DND-41 (cell line): ENCODE data around the gene ADCY4.

ENCODE experiments used
- ATAC-seq: fragments of 200-7000 bp; cut with Tn5 transposase; 3 replicates; pipeline ENCODE4 v1.9.1; 2021; ENCODE audit warnings: low read depth; ENCODE audit not compliant: insufficient read depth
- DNase-seq: peaks from one replicate; pipeline ENCODE4 v3.0.0-alpha.2; 2020
- H2AFZ ChIP-seq: 2 replicates; pipeline ENCODE4 v1.6.0; 2012; ENCODE audit warnings: low read depth, low read length
- H3K27ac ChIP-seq: 2 replicates; pipeline ENCODE4 v1.5.1; 2012; ENCODE audit warnings: low read length, inconsistent platforms
- H3K27me3 ChIP-seq: fragments of 200-600 bp; sonication (generic); 2 replicates; pipeline ENCODE4 v1.6.0; 2012; ENCODE audit warnings: low read length, mild to moderate bottlenecking, inconsistent platforms; ENCODE audit not compliant: insufficient read depth, poor library complexity
- H3K36me3 ChIP-seq: 2 replicates; pipeline ENCODE4 v1.5.1; 2012; ENCODE audit warnings: low read length, inconsistent platforms; ENCODE audit not compliant: insufficient read depth
- H3K4me1 ChIP-seq: 2 replicates; pipeline ENCODE4 v1.5.1; 2012; ENCODE audit warnings: mild to moderate bottlenecking, low read length; ENCODE audit not compliant: insufficient read depth
- H3K4me2 ChIP-seq: 2 replicates; pipeline ENCODE4 v1.6.0; 2012; ENCODE audit warnings: mild to moderate bottlenecking, moderate library complexity, low read length, inconsistent platforms; ENCODE audit not compliant: insufficient read depth
- H3K4me3 ChIP-seq, 2 experiments: fragments of 200-600 bp in 1 of 2; shearing (Covaris generic) in 1 of 2; 2 replicates each; pipeline ENCODE4 v1.5.1; 2012 to 2016; ENCODE audit warnings: inconsistent platforms in 2 of 2, low read length in 2 of 2, mild to moderate bottlenecking in 2 of 2, low read depth in 1 of 2, moderate library complexity in 1 of 2
- H3K79me2 ChIP-seq: 2 replicates; pipeline ENCODE4 v1.6.0; 2012; ENCODE audit warnings: low read length, inconsistent platforms; ENCODE audit not compliant: insufficient read depth
- H3K9ac ChIP-seq: 2 replicates; pipeline ENCODE4 v1.6.0; 2012; ENCODE audit warnings: low read depth, mild to moderate bottlenecking, inconsistent platforms, low read length, moderate library complexity
- H3K9me3 ChIP-seq: 2 replicates; pipeline ENCODE4 v1.5.1; 2012; ENCODE audit warnings: low read length, moderate library complexity, mild to moderate bottlenecking, inconsistent platforms; ENCODE audit not compliant: insufficient read depth, severe bottlenecking
- H4K20me1 ChIP-seq: 2 replicates; pipeline ENCODE4 v1.6.0; 2012; ENCODE audit warnings: low read length; ENCODE audit not compliant: insufficient read depth
- CTCF ChIP-seq: IDR thresholded peaks from 2 replicates; pipeline ENCODE4 v1.5.1; 2012; ENCODE audit warnings: borderline replicate concordance, low read length, moderate library complexity, mild to moderate bottlenecking; ENCODE audit not compliant: poor library complexity, severe bottlenecking; ENCODE audit errors: extremely low read depth
- EZH2 ChIP-seq: IDR thresholded peaks from 3 replicates; pipeline ENCODE4 v1.6.1; 2012; ENCODE audit warnings: borderline replicate concordance, low read depth, mild to moderate bottlenecking, moderate library complexity, low read length, inconsistent platforms; ENCODE audit not compliant: severe bottlenecking

ADCY4 gene

GRCh38 chr14:24334431-24335291 lies at the start of gene ADCY4:
Gene ADCY4, minus strand, starts transcription at chr14:24335071. Its CDS starts 419 bp downstream, at chr14:24334652.
- H3K4me3 ChIP-seq: peak within 1 kb of the TSS in 1 of 2 experiments; percentile 39; a peak in 2 of 4 replicates
- H2AFZ ChIP-seq: peak within 1 kb of the TSS; percentile 62; the same call in 1 of the 2 replicates
- DNase-seq (no peak), ATAC-seq (no peak)
- peaks cover 22% of the 10 kb centered on the region for H4K20me1 ChIP-seq
- peak within 1 kb of the TSS; percentile 23; the same call in 1 of the 2 replicates for H3K9ac ChIP-seq
- no peaks in the 10 kb centered on the region for H3K79me2 ChIP-seq
- no peak within 1 kb of the TSS for H3K27ac ChIP-seq
- peaks cover 19% of the 10 kb centered on the region for H3K4me1 ChIP-seq
- H3K27me3 ChIP-seq: peaks cover 10% of the 10 kb centered on the region
- H3K4me2 ChIP-seq: peak within 1 kb of the TSS; percentile 57
- TF ChIP-seq CTCF (no peak), EZH2 (no peak)
- H3K36me3 ChIP-seq: no peaks in the 10 kb centered on the region
- no peaks in the 10 kb centered on the region for H3K9me3 ChIP-seq

GRCh38 chr14:24384169-24384568 lies 49.3 kb upstream of the ADCY4 start:
- H3K9me3 ChIP-seq: no peaks in the 10 kb centered on the region
- no peak overlapping the region for H2AFZ ChIP-seq
- H3K9ac ChIP-seq: no peak overlapping the region
- H3K4me3 ChIP-seq: no peak overlapping the region
- no peaks in the 10 kb centered on the region for H4K20me1 ChIP-seq
- no peaks in the 10 kb centered on the region for H3K36me3 ChIP-seq
- no peak for DNase-seq
- H3K4me1 ChIP-seq: no peaks in the 10 kb centered on the region
- H3K4me2 ChIP-seq: no peak overlapping the region
- no peak overlapping the region for H3K27ac ChIP-seq
- no peak for TF ChIP-seq CTCF
- TF ChIP-seq EZH2: no peak
- ATAC-seq: no peak
- peaks cover 16% of the 10 kb centered on the region for H3K27me3 ChIP-seq
- H3K79me2 ChIP-seq: no peaks in the 10 kb centered on the region

GRCh38 chr14:24382064-24382371 lies 47.1 kb upstream of the ADCY4 start:
- peaks cover 15% of the 10 kb centered on the region for H3K27me3 ChIP-seq
- TF ChIP-seq CTCF (no peak), EZH2 (no peak)
- H2AFZ ChIP-seq: no peak overlapping the region
- H4K20me1 ChIP-seq: no peaks in the 10 kb centered on the region
- no peak overlapping the region for H3K9ac ChIP-seq
- H3K4me3 ChIP-seq: no peak overlapping the region
- DNase-seq (no peak), ATAC-seq (no peak)
- H3K4me1 ChIP-seq: no peaks in the 10 kb centered on the region
- no peaks in the 10 kb centered on the region for H3K79me2 ChIP-seq
- no peaks in the 10 kb centered on the region for H3K36me3 ChIP-seq
- no peak overlapping the region for H3K4me2 ChIP-seq
- H3K9me3 ChIP-seq: no peaks in the 10 kb centered on the region
- H3K27ac ChIP-seq: no peak overlapping the region
